NCI-H1436 treated with DMSO at 0.1 percent for 48 hours (cell line): Measurements from ENCODE around the gene MAP7D3.

Experiments
- DNase-seq: peaks from one replicate; lab custom pipeline; 2025; lab: John Stamatoyannopoulos, UW

Gene MAP7D3

DNA sequence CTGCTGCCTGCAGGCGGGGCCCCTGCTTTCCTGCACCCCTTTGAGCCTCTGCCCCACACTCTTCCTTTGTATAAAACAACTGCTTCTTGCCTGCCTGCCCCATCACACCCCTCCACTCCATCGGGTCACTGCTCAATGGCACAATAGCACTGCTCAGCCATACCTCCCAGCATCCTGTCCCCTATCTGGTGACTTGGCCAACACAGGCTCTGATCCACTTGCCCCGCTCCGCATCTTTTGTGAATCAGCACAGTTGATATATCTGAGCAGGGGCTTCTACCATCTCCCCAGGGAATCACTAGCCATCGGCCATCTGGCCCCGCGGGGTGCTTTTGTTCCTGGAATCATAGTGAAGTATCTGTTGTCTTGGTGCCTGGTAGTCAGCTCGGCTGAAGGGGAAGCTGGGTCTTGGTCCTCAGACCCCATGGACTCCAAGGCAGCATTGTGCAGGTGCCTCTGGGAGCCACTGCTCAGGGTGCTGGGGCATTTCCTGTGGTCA is 45.3 kb downstream of the MAP7D3 start:
- no peak for DNase-seq

DNA sequence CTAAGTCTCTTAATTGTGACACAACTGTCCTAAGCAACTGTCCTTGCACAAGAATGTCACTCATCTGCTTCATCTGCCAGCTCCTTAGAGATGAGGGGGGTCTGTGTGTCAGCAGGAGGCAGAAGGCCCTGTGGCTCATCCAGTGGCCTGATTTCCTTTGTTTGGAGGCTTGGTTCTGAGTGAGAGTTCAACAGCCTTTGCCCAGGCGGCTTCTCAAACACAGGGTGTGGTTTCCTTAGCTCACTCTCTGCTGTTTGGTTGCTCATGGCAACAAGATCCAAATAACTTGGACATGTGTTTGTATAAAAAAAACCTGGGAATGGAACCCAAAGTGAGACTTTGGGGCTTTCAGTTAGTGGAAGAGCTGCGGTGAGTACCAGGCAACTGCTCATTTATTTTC is 46.6 kb downstream of the MAP7D3 start:
- DNase-seq, result no peak

DNA sequence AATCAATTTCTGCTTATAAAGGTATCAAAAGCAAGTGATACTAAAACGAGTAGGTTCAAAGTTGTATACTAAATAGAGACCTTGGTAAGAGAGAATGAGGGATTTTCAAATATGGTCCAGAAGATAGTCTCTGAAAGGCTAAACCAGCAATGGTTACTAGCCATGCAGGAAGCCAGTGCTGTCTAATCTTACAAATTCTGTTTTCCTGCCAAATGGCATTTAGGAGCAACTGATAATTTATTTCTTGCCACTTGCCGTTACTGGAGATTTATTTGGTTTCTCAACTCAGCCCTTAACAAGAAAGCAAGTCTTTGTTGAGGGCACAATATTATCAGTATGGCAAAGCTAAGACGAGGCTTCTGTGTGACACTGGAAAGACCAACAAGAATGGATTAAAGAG is 47.2 kb downstream of the MAP7D3 start:
- DNase-seq, result no peak

DNA sequence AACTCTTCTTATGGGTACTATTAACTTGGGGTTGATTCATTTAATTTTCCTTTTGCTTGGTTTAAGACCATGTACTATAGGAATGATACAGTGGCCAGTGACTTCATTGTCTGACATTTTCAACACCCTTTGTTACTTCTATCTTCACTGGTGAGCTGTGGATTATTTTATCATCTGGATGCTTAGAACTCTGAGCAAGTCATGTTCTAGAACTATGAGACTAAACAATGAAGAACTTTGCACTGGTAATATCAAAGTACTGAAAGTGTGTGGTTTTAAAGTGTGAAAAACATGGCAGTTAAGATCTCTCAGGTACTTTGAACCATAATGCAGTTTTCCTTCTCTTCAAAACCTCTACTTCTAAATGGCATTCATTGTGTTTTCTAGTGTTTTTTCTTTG is 47.8 kb downstream of the MAP7D3 start:
- DNase-seq, result no peak

DNA sequence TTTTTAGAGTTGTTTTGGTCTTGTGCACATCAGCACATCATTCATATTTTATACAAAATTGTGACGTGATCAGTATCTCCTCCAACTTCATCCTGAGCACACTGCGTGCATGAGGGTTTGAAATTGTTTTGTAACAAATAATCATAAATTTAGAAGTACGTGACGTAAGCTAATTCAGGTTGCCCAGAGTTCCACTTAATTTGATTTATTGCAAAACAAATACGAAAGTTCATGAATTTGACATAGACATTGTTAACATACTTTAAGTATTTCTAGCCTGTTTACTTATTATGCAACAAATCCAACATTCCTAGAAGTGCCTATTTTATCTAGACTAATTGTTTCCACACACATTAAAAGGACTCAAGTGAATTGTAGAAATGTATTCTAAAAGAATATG is 48.3 kb downstream of the MAP7D3 start:
- no peak for DNase-seq

DNA sequence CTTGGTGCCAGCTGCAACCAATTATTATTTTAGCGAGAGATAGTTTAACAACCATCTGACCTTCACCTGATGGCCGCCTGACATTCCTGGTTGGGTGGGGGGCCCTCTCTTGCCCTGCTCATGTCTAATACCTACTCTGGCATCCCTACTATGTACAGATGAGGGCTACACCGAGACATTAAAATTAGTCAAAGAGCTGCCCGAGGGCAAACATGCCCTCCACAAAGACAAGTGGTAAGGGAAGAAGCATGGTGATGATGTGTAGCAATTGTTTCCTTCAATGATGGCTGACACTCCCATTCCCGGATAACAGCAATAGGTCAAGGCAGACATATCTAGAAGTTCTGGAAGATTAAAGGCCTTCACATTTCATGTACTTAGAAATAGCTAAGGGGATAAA is 49.6 kb downstream of the MAP7D3 start:
- no peak for DNase-seq

DNA sequence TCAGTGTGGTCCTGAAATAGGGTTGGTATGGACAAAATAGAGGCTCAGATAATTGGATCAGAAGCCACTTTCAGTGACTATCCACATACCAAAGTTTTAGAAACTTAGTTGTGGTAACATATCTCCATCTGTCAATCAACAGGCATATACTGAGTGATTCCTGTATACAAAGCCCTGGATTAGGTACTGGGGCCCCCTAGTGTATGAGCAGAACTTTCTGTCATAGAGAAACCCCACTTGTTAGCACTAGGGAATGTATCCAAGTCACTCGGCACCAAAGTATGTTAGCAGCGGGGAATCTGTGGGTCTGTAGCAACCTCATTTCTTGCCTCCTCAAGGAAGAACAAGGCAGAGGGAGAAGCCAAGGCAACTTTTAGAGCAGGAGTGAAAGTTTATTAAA is 50.7 kb downstream of the MAP7D3 start:
- DNase-seq, result no peak

DNA sequence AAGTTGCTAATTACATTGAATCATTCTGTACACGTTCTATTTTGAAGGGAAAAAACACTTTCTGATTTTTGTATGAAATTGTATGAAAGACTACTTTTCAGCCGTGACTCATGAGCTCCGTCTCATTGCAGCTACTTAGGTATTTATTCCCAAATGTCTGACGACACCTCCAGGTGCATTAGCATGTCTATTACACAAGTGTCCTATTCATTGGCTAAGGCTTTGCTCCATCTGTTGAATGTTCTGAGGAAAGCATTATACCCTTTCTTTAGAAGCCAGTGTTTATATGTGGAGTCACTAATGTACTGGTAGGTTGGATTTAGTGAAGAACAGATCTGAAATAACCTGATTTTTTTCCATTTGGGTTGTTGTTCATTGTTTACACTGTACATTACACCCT is 51.8 kb downstream of the MAP7D3 start:
- no peak for DNase-seq

DNA sequence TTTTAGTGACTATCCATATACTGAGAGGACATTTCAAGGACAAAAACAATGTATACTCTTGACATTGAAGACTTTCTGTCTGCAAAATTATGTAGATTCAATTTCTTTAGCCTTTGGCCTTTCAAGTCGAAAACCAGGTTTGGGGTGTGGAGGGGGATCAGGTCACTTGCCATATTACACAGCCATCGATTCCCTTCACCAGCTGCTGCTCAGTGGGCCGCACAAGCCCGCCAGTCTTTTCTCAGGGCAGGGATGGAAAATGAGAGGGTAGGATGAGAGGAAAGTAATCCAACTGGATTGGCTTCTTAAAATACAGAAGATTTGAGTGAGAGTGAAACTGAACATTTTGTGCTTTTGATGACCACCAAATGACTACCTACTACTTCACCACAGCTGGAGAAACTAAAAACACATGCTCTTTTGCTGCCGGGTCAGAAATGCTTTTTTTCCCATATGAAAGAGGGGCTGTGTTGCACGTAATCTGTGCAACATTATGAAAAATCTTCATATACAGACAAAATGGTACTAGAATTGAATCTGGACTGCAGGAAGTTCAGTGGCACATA is 52.4 kb downstream of the MAP7D3 start:
- no peak for DNase-seq

DNA sequence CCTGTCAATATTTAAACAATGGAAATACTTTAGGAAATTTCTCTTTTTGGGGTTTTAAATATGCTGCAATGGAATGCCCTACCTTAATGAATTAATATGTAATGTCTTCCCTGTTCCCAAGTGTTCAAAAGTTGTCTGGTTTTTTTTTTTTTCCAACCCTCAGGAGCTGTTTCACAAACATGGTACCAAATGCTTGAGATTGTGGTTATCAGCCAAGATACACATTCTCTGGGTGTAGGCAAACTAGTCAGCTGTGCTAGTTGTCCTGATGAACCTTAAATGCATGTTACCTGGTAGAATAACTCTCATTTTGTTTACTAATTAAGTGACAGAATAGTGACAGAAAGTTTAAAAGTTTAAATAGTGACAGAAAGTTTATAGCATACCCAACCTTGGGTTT is 53.2 kb downstream of the MAP7D3 start:
- DNase-seq, result no peak

DNA sequence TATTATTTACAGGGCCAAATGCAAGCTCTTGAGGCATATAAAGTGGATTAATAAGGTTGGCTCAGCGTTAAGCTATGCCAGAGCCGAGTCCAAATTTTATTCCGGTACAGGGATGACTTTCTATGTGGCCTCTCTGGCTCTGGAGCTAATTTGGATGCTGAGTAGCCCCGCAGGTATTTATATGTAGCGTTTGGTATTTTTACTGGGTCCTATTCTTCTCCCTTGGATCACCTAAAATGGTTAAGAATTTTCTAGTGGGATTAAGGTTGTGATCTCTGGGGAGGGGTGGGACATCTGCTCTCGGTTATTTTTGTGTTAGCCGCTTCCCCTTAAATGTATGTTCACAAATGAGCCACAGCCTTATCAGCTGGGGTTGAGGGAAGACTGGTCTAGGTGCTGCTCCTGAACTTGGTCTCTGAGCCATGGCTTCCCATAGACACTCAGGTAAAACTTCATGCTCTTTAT is 54.5 kb downstream of the MAP7D3 start:
- no peak for DNase-seq

DNA sequence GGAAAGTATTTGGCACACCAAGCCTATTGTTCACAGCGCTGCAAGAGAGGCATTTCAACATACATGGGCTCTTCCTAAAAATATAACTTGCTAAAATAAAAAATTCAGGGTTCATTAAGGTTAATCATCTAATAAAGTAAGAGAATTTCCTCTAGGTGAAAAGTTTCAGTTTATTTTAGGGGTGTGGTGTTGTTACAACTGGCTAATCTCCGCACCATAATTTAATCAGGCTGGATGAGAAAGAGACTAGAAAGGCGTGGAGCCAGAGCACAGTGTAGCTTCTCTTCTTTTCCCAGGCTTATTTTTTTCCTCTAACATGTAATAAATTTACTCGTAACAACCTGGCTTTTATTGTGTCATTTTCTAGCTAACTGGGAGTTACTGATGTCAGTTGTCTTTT is 56.0 kb downstream of the MAP7D3 start:
- DNase-seq, result no peak

DNA sequence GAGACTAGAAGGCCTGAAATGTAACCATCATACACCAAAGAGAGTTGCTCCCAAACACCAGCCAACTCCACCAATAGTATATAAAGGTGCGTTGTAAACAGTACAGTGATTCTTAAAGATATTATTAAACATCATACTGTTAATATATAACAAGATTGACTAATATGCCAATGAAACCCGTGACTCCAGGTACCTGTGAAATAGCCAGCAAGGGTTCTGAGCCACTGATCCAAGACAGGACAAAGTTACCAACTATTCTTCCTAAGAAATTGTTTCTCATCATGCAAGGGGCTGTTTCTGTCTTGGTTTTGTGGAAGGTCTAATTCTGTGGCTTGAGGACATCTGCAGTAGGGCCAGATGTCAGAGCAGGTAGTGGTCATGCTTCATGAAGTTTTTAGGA is 56.7 kb downstream of the MAP7D3 start:
- DNase-seq, result no peak

DNA sequence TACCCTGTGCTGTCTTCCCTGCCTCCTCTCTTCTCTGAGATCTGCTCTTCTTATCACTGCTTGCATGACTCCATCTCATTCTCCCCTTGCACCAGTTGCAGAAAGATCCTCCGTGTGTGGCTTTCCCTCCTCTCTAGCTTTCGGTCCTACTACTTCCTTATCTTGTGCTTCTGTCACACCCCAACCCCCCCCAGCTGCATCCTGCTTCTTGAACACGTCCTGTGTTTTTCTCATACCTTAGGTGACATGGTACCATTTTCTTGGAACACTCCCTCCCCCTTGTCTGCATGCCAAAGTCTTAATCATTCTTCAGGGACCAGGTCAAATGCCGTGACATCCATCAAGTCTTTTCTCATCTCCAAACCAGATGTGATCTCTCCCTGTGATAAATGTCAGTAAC is 57.4 kb downstream of the MAP7D3 start:
- no peak for DNase-seq

DNA sequence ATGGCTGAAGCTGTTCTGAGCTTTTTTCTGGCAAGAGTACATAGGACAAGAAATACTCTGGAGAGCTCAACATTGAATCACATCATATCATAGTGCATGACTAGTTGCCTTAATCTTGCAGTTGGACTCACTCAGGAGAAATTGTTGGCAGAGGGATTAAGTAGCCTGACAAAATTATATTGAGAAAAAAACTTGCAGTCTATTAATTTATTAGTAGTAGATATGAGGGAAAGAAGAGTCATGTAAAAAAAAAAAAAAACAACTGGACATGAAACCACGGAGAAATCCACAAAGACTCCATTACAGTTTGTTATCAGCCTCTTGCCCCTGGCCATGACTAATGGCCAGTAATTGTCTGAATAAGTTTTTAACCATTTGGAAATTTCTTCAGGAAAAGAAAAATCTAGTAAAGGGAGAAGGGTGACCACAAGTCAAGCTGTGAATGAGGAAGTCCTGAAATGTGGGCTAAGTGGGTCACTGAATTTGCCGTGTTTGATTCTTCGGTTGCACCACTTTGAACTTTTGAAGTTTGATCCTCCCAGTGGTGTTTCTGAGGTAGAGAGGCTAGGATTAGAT is 58.3 kb downstream of the MAP7D3 start:
- no peak for DNase-seq

DNA sequence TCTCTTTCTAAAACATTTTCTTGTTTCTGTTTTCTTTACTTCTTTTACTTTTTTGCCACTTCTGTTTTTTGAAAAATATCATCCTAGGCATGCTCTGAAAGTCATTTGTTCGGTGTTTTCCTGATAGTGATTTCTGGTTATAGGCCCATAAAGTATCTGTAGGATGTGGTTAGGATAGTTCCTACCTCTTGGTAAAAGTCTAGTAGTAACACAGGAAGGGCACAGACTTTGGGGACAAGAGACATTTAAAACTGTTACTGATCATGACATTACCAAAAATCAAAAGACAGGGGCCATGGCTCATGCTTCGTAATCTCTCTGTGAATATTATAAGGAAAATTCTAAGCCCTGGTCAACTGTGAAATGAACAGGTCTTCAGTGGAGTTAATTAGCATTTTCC is 59.1 kb downstream of the MAP7D3 start:
- no peak for DNase-seq

DNA sequence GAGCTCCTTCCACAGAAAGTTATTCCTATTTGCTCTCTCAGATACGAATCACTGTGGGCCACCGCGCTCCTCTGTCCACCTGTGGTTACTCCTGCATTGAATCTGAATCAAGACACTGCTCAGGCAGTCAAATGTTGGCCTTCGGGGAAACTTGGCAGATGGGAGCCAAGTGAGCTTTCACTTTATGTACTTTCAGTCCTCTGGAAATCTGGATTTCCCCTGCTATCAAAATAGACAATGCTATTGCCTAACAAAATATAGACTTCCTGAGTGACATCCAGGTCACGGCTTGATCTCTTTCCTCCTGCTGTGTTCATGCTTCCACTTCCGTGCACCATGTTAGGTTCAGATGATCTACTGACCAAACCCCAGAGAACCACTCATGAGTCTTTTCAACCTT is 60.0 kb downstream of the MAP7D3 start:
- no peak for DNase-seq

DNA sequence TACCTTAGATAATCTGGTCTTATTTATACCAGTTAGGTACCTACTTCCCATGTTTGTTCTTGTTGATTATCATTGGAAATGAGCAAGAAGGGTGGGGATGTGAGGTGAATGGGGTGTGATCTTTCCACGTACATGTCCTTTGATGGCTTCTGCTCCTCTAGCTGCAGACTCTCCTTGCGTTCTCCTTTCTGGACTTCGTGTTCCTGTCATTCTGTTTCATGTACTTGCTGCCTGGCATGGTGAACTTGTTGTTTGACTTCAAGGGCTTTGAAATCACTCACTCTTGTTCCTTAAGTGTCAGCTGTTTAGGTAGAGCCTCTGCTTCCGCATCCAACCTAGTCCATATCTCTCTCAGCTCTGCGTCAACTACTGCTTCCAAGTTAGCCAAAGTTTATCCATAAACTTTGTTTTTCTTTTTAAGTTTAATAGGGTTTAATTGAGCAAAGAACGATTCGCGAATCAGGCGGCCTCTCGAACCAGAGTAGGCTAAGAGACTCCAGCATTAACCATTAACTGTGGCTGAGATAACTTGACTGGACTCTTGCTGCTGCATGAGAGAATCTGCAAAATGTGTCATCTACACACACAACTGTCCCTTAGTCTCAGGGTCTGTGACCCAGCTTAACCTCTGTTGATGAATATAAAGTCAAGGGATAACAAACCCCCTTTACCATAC is 61.0 kb downstream of the MAP7D3 start:
- no peak for DNase-seq

DNA sequence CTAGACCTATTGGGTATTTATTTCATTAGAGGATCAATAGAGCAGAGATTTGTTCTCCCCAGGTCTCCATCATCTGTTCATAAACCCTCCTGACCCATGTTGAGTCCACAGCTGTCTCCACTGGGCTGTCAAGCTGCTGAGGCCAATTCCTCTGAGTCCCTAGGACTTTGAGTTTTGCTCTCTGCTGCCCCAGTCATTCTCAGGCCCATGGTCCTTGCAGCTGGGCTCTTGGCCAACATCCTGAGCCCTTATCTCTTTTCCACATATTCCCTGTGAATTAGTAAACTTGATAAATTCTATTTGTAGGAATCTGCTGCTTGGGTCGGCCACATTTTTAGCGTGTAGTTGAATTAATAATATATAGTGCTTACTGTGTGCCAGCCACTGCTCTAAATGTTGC is 62.0 kb downstream of the MAP7D3 start:
- no peak for DNase-seq

DNA sequence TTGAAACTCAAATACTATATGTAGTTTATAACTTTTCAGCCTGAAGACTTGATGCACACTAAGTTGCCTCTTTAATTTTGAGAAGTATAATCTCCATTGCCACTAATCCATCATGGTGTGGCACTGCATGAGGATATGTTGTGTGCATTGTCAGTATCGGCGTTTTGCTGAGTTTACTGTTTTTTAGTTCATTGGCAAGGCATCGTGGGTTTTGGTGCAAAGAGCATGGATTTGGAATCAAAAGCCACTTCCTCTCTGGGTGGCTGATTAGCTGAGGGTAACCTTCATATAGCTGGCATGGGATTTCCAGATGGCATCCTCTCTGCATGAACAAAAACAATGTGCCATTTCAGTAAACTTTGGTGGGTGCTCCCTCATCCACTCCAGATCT is 65.2 kb downstream of the MAP7D3 start:
- DNase-seq, result no peak

DNA sequence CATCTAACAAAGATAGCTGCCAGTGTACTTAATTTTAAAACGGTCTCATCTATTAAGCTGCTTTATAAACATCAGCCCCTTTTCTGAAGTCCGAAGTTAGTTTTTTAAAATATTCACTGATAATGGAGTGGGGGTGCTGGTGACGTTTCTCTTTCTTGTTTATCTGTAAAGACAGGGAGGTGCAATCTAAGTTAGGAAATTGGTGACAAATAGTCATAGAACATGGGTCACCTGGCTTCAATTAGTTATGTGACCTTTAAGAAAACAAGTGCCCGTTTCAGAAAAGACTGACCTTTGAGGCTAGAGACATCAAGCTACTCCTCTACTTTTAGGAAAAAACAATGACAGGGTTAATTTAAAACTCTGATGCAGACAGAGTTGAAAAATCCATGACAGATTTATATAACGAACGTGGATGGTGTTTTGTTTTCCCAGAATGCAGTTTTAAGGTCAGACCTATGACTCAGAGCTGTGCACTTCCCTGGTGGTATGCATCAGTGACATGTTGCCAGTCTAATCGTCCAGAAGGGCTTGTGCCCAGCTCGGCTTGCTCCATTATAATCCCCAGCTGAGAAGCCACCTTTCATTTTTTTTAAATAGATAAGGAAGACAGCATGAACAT is 65.7 kb downstream of the MAP7D3 start:
- no peak for DNase-seq

DNA sequence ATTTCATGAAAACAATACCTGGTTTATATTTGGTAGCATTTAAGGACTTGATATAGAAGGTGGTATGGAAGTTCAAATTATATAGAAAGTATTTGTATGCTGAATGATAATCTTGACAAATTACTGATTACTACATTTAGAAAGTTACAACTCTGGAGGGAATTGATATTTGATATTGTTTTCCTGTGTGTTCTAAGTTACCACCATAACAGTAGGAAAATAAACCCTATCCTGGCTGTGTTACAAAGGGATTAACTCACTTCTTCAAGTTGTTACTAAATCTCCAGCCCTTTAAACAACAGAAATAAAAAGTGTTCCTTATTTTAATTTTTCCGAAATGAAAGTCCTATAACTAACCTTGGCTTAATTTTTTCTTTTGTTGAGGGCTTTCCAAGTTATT is 67.3 kb downstream of the MAP7D3 start:
- DNase-seq, result no peak

DNA sequence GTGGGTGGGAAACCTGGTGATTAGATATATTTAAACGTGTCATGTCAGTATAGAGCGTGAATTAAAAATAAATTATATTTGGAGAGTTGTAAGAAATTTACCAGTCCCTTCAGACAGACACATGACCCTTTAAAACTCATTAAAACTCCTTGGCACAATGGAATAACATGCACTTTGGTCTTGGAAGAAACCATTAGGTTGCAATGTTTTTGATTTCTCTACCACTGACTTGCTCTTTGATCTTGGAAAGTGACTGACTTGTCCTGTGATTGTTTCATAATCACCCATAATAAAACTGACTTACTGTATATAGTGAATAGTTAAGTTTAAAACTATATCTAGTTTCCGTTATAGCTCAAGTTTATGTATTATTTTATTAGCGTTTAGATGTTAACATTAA is 68.0 kb downstream of the MAP7D3 start:
- DNase-seq, result no peak
